ENCODE data around the gene CMIP.

CMIP gene

DNA sequence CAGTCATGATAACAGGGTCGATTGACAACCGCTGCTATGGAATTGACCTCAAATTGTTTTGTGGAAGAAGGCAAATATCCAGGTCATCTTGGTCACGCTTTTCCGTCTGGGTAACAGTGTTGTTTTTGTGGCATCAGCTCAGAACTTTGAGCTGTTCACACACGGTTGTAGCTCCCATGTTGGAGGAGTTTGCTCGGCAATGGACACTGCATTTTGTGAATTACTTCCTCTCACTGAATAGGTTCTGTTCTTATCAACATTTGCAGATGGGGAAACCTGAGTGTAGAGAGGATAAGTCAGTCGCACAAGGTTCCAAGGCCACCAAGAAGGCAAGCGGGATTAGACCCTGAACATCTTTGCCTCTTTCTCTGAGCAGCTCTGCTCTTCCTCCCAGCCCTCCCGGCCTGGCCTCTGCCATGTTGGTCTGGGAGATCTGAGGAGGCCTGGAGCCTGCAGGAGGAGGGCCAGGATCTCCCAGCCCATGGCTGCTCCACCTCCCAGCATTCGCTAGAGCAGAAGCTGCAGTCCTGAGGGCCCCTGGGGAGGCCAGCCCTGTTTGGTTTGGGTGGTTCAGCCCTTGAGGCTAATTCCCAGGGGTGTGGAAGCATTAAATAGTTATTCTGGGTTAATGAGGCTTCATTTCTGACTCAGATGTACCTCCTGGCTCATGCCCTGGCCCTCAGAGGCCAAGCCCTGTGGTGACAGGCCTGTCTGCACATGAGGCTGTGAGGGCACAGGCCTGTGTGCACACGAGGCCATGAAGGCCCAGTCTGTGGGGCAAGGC is 180.3 kb downstream of the CMIP start:
- DNase-seq (ENCODE audit: low read depth): no peak

DNA sequence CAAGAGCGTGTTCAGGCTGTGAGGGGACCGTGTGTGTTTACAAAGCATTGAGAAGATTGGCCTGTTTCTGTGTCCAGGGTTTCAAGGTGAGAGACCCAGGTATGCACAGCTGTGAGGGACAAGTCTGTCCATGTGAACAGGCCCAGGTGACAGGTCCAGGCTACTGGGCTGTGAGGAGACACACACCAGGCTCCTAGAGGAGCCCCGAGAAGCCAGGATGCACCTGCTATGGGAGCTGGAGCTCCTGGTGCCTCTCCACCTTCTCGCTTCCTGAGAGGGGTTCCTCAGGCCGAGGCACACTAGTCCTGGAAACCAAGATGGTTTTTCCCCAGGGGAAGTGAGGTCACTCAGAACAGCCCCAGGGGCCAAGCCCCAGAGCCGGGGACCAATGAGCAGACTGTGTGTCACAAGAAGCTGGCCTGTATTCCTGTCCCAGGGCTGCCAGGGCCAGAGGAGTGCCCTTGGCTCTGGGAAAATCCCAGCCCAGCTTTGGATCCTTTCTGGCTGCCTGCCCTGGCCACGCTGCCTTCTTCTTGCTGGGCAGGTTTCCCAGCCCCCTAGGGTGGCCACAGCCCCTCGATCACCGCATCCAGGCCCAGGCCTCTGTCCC is 181.0 kb downstream of the CMIP start:
- DNase-seq (ENCODE audit: low read depth): no peak

DNA sequence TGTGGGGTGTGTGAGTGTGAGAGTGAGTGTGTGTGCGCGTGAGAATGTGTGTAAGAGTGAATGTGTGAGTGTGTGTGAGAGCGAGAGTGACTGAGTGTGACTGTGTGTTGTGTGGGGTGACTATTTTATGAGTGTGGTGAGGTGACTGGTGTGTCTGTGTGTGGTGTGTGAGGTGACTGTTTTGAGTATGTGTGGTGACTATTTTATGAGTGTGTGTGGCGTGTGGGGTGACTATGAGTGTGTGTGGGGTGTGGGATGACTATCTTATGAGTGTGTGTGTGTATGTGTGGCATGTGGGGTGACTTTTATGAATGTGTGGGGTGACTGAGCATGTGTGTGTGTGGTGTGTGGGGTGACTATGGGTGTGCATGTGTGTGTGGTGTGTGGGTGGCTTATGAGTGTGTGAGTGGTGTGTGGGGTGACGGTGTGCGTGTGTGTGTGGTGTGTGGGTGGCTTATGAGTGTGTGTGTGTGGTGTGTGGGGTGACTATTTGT is 181.6 kb downstream of the CMIP start:
- no peak for DNase-seq (ENCODE audit: low read depth)

DNA sequence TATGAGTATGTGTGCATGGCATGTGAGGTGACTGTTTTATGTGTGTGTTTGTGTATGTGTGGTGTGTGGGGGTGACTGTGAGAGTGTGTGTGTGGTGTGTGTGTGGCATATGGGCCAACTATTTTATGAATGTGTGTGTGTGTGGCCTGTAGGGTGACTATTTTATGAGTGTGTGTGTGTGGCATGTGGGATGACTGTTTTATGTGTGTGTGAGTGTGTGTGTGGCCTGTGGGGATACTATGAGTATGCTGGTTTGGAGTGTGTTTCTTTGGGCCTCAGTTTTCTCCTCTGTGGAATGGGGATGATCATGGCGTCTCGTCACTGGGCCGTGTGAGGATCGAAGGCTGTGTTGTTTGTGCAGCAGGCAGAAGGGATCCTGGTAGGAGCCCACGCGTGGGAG is 182.4 kb downstream of the CMIP start:
- DNase-seq (ENCODE audit: low read depth): no peak

DNA sequence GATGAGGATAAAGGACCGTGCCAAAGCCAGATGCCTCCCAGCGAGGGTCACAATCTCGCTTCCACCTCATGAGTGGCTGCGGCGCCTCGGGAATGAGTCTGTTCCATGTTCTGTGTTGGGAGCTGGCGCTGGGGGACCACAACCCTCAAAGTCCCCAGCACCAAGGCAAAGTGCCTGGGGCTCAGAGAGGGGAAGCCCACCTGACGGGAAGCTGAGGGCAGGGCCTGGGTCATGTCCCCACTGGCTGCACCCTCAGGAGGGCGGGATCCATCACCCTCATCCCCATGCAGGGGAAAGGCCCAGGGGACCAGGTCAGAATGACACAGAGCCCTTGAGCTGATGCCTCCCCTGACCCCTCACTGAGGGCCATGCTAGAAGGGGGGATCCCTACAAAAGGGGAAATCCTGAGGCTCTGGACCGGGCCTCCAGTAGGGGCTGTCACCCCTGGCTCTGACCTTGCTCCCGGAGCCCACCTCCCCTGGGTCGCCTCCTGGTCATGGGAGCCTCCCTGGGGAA is 183.2 kb downstream of the CMIP start:
- no peak for DNase-seq (ENCODE audit: low read depth)

DNA sequence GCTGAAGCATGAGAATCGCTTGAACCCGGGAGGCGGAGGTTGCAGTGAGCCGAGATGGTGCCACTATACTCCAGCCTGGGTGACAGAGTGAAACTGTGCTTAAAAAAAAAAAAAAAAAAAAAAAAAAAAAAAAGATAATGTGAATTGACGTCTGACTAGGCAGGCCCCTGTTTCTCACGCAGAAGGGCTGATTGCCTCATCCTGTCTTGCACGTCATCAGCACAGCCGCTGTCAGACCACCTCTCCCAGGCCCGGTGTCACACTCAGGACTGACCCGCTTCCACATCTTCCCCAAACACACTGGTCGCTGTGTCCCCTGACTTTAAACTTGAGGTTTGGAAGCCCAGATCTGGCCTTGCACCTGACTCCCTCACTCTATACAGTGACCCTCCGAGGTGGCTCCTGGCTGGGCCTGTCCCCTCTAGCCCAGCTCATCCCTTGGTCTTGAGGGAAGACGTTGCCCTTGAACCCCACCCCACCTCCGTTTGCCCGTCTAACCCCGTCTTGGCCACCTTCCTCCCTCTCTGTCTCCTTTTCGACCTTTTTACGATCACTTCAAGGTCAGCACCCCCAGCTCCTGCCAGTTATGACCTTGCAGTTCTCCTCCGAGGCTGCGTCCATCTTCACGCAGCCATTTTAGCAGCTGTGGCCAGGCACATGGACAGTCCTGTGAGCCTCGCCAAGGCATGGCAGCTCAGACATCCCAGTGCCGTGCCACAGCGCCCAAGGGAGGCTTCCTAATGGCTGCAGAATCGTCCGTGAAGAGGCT is 184.6 kb downstream of the CMIP start:
- no peak for DNase-seq (ENCODE audit: low read depth)

DNA sequence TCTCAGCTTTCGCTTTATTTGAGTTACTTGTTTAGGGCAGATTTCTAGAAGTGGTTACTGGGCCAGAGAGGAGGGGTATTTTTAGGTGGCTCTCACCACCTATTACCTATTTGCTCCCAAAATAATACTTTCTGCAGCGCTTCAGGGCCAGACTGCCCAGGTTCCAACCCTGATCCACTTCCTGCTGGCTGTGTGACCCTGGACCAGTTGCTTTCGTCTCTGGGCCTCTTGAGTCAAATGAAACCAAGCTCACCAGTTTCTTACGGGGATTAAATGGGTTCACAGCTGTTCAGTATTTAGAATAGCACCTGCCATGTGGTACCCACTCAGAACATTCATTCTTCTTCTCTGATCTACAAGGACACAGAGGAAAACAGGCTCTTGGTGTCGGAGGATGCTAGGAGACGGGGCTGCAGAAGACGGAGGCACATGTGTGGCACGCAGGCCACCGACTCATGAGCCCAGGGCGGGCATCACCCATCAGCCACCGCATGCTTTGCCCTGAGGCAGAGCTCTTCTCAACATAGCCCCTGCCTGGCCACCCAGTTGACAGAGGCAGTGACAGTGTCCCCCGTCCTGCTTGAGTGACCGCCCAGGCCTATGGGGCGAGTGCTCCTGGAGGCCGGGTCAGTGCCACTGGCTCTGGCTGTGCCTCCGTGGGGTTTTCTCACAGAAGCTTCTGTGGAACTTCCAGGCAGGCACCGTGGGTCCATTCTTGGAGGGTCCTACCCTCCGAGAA is 185.5 kb downstream of the CMIP start:
- DNase-seq (ENCODE audit: low read depth): no peak

DNA sequence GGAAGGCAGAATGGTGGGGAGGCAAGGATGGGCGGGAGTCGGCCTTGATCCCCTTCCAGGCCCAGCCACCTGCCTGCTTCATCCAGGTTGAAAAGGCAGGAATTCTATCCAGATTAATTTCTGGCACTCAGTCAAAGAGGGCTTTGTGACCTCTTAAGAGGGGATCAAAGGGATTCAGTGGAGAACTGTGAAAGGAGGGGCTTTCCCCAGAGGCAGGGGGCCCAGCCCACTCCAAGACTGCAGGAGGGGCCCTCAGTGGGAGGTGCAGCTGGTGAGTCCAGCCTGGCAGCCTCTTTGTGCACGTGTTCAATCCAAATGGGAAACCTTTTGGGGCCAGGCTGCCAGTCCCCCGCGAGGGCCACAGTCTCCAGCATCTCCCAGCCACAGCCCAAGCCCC is 186.0 kb downstream of the CMIP start:
- no peak for DNase-seq (ENCODE audit: low read depth)

DNA sequence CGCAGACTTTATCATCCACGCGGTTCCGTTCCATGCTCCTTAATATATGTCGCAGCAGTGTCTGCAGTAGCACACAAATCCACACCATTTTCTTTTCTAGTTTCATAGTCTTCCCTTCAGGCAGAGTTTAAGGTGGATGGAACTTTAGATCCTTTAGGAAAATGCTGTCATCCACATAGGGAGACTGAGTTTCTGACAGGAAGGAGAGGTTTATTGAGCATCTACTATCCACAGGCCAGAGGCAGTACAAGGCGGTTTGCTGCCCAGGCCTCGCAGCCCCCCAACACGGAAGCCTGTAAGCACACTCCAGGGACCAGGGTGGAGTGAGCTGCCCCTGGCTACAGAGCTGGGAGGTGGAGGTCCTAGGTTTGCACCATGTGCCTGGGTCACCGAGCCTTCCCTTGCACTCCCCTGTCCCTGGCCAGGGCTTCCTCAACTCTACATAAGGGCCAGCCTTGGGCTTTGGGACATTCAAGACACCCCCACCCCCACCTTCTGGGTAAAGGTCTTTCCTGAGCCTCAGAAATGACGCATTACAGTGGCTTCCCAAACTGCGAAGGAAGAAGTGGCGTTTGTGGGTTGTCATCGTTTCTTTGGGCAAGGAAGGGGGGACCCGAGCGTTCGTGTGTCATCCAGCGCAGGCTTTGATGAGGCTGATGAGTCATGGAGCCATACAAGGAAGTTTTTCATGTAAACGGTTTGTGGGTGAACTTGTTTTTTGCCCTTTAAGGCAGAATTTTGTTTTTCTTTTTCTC is 188.0 kb downstream of the CMIP start:
- DNase-seq (ENCODE audit: low read depth): no peak

DNA sequence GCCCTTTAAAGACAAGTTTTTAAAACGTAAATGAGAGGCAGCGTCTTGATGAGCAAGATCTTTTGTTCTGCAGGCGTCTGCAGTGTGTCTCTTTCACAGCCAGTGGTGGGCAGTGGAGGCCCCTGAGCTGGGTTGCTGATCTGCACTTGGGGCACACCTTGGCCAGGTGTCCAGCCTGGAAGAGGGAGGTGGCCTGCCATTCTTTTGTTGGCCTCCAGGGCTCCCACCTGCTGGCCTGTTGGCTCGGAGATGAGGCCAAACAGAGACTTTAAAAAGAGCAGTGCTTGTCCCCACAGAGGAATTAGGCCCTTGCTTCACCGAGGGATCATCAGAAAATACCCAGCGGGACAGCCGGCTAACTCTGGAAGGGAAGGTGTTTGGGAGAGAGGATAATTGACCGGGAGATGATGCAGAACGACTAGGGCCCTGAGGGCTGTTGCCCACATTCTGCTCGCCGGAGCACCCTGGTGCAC is 188.6 kb downstream of the CMIP start:
- DNase-seq (ENCODE audit: low read depth): no peak

DNA sequence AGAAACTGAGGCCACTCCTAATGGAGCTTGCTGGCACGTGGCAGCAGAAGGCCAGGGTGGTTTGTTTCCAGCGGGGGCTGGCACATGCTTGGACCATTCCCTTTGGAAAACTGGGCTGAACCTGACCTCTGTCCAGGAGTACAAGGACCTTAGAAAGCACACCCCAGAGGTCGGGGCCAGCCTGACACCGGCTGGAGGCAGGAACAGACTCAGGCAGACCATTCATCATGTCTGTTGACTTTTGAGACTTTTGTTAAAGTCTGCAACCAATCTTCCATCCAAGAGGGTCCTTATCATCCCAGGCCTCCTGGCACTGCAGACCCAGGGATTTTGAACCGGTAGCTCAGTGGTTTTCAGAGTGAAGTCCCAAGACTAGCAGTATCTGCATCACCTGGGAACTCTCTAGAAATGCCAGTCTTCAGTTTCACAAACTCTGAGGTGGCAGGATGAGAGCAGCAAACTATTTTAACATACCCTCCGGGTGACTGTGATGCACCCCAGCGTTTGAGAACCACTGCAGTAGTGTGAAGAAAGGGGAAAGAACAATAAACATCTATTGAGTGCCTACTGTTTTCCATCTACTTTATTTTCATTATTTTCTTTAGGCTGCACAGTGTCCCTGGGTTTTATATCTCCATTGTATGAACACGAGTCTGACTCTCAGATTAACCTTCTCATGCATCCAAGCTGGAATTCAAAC is 189.2 kb downstream of the CMIP start:
- no peak for DNase-seq (ENCODE audit: low read depth)

DNA sequence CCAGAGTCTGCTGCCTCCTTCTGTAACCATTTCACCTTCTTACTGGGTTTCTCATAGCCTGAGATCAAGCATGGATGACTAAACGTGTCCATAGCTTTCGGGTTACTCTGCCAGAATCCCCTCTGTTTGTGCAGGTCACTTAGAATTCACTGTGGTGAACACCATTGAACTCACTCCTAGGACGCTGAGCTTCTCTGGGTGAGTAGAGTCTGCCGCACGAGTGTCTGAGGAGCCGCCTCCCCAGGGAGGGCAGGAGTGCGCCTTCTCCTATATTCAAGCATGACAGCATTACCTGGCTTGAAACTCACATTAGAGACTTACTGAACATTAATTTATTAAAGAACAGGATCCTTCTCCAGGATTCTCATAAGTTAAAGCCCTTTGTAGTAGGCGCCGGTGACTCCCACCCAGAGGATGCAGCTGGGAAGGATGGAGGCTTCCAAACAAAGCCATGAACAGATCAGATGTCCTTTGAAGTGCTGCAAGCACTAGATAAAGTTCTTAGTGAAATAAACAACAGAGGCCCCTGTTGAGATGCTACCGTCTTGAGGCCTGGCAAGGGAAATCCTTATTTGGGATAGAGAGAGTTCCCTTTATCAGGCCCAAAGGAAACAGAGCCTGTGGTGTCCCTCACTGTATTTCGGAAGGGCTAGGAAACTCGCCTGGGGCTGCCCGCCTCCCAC is 189.9 kb downstream of the CMIP start:
- no peak for DNase-seq (ENCODE audit: low read depth)

DNA sequence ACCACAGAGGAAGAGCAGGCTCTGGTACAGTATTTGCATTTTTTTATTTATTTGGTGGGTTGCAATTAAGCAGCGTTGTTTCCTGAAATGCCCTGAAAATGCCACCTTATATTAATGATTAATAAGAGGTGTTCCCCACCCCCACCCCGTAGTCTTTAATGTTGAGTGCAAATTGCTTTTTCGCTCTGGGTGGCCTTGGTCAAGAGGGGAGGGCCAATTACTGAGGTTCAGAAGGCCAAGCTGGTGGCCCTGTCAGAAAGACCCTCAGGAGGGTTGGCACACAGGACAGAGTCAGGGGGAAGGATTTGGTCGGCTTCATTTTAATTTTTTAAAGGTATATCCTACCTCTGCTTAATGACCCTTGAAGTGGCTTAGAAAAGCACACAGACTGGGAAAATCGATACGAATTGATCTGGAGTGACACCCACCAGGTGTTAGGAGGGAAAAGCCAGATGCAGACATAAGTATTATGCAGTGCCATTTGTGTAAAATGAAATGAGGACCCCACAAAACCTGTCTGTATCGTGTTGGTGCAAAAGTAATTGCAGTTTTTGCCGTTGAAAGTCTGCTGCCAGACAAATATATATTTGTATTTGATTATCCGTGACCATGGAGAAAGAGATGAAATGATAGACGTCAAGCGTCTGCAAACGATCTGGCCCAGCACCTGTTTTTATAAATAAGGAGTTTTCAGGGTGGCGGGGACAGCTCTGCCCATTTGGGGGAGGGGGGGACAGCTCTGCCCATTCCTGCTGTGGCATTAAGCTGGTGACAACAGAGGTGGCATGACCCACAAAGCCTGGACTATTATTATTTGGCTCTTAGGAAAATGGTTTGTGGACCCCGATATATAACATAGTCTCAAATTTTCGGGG is 190.7 kb downstream of the CMIP start:
- DNase-seq (ENCODE audit: low read depth): no peak

DNA sequence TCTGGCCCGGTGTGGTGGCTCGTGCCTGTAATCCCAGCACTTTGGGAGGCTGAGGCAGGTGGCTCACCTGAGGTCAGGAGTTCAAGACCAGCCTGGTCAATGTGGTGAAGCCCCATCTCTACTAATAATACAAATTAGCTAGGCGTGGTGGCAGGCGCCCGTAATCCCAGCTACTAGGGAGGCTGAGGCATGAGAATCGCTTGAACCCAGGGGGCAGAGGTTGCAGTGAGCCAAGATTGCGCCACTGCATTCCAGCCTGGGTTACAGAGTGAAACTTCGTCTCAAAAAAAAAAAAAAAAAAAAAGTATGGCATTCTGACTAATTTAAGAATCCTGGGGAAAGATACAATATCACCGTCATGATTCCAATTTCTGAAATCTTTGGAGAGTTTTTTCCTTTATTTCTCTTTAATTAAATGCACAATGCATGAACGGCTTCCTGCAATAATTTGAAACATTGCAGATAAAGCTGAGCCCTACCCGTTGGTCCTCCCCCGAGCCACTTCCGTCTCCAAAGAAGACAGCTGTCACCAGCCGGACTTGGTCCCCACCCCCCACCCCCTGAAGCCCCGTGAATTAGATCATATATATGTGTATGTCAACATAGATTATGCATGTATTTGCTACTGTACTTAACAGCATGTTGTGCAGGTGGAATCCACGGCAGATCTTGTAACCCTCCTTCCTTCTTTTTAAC is 191.8 kb downstream of the CMIP start:
- no peak for DNase-seq (ENCODE audit: low read depth)

DNA sequence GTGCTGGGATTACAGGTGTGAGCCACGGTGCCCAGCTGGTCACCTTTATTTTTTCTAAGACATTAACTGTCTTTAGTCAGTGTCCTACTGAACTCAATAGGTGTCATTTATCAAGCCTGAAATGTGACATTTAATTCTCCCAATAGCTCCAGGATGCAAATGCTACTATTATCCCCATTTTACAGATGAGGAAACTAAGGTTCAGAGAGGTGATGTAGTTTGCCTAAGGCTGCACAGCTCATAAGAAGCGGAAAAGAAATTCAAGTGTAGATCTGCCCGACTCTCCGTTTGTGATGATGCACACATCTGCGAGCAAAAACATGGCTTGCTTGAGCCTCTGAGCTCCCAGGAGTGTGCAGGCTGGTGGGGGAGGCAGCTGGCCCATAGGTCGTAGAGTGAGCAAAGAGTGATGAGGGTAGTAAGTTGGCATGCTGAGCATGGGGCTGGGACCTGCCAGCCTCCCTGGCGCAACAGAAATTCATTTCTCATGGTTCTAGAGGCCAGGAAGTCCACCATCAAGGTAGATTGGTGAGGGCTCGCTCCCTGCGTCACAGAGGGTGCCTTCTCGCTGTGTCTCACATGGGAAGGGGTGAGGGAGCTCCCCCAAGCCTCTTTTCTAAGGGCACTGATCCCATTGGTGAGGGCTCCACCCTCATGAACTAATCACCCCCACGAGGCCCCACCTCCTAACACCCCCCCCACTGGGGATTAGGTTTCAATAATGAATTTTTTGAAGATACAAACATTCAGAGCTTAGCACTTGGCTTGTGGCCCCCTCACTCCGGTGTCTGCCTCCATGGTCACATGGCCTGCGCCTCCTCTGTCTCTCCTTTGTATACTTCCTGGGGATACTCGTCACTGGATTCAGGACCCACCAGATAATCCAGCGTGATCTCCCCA is 193.0 kb downstream of the CMIP start:
- DNase-seq (ENCODE audit: low read depth): no peak

DNA sequence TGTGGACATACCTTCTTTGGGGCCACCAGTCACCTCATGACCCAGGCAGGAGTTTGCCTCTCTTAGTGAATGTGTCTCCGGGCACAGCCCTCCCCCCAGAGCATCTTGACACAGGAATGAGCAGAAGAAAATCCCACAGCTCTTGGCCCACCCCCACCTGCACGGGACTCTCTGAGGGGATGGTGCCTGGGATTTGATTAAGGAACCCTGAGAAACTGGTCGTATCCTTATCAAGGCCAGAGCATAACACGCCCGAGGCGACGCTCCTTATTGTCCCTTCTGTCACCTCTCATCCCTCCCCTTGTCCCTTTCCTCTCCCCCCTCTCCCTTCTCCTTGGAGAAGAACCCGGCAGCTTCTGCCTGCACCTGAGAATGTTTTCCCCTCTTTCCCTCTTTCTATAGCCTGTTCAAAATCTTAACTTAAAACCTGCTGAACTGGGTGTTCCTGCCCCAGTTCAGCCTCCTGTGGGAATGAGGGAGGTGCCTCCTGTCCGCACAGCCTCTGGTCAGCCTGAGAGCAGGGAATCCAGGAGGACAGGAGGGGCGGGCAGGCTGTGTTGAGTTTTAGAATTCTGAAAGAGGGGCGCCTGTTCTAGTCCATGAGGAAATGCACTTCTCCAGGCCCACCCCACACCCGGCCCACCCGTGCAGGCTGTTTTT is 193.8 kb downstream of the CMIP start:
- DNase-seq (ENCODE audit: low read depth): no peak

DNA sequence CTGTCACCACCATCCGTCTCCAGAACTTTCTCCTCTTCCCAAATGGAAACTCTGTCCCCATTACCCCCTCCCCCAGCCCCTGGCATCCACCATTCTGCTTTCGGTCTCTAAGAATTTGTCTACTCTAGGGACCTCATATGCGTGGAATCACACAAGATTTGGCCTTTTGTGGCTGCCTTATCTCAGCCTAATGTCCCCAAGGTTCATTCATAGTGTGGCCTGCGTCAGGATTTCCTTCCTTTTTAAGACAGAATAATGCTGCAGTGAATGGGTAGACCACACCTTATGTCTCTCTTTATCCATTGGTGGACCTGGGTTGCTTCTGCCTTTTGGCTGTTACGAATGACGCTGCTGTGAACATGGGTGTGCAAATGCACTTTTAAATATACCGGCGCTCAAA is 194.7 kb downstream of the CMIP start:
- no peak for DNase-seq (ENCODE audit: low read depth)
